B cell (primary cell): ENCODE measurements around the gene TRPM4.

Source experiments
- EZH2 ChIP-seq: IDR thresholded peaks from 2 replicates; pipeline ENCODE4 v1.6.1; 2012; ENCODE audit warnings: borderline replicate concordance, low read depth, mild to moderate bottlenecking, moderate library complexity, low read length; ENCODE audit not compliant: insufficient read depth, poor library complexity, severe bottlenecking
- TF ChIP-seq, protein P1 (sequence below): fragments of 200-600 bp; IDR thresholded peaks from one replicate; pipeline ENCODE4 v1.8.0; 2022; ENCODE audit warnings: antibody characterized with exemption, mild to moderate bottlenecking

DNA sequence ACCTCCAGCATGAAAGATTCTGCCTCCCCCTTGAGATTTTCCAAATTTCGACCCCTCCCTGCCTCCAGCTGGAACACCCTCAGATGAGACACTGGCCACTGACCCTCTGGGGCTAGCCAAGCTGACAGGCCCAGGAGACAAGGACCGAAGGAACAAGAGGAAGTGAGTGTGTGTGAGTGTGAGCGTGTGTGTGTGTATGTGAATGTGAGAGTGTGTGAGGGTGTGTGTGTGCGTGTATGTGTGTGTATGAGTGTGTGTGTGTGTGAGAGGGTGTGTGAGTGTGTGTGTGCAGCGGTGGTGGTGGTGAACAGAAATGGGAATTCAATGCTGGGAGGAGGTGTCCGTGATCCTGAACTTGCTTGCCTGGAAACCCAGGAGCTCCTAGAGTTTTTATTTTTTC lies 16.2 kb upstream of the TRPM4 start:
- TF ChIP-seq, protein P1, sequence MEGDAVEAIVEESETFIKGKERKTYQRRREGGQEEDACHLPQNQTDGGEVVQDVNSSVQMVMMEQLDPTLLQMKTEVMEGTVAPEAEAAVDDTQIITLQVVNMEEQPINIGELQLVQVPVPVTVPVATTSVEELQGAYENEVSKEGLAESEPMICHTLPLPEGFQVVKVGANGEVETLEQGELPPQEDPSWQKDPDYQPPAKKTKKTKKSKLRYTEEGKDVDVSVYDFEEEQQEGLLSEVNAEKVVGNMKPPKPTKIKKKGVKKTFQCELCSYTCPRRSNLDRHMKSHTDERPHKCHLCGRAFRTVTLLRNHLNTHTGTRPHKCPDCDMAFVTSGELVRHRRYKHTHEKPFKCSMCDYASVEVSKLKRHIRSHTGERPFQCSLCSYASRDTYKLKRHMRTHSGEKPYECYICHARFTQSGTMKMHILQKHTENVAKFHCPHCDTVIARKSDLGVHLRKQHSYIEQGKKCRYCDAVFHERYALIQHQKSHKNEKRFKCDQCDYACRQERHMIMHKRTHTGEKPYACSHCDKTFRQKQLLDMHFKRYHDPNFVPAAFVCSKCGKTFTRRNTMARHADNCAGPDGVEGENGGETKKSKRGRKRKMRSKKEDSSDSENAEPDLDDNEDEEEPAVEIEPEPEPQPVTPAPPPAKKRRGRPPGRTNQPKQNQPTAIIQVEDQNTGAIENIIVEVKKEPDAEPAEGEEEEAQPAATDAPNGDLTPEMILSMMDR, result no peak
- no peak for TF ChIP-seq EZH2
